HEK293T (cell line): ENCODE data around the gene ZNF644.
"Not testable (repeated sequence)": the region's sequence is repeated elsewhere in the genome, so short reads cannot be mapped to it uniquely, and the experiment has no call there.

Source experiments
- CTCF ChIA-PET: fragments of 350-600 bp; formaldehyde crosslinking; extraction: SDS; loops from one replicate; lab custom pipeline; 2021; ENCODE audit warnings: antibody characterized with exemption, inconsistent platforms; lab: Yijun Ruan, JAX
- POLR2A ChIA-PET: fragments of 350-600 bp; formaldehyde crosslinking; extraction: SDS; loops from one replicate; lab custom pipeline; 2020; ENCODE audit warnings: antibody characterized with exemption, inconsistent platforms; lab: Yijun Ruan, JAX
- DNase-seq: peaks from one replicate; pipeline ENCODE4 v3.0.0; 2012; ENCODE audit warnings: mixed read lengths; ENCODE audit errors: extremely low spot score
- ARNT ChIP-seq: fragments of 450-650 bp; IDR thresholded peaks from 2 replicates; pipeline ENCODE4 v1.6.1; 2017; ENCODE audit warnings: mild to moderate bottlenecking
- BHLHE40 ChIP-seq: fragments of 450-650 bp; IDR thresholded peaks from 2 replicates; pipeline ENCODE4 v1.6.1; 2016; ENCODE audit warnings: mild to moderate bottlenecking, moderate library complexity, borderline replicate concordance
- CTBP1 ChIP-seq: fragments of 450-650 bp; IDR thresholded peaks from 2 replicates; pipeline ENCODE4 v1.6.1; 2016; ENCODE audit warnings: borderline replicate concordance
- ELF4 ChIP-seq: fragments of 450-650 bp; IDR thresholded peaks from 2 replicates; pipeline ENCODE4 v1.6.1; 2017; ENCODE audit warnings: antibody characterized with exemption
- FOXA1 ChIP-seq: fragments of 450-650 bp; IDR thresholded peaks from 2 replicates; pipeline ENCODE4 v1.6.1; 2016; ENCODE audit warnings: mild to moderate bottlenecking
- FOXK2 ChIP-seq: fragments of 450-650 bp; IDR thresholded peaks from 2 replicates; pipeline ENCODE4 v1.6.1; 2016; ENCODE audit warnings: mild to moderate bottlenecking
- FOXM1 ChIP-seq: fragments of 450-650 bp; IDR thresholded peaks from 2 replicates; pipeline ENCODE4 v1.6.1; 2017; ENCODE audit warnings: mild to moderate bottlenecking, borderline replicate concordance
- HDGF ChIP-seq: fragments of 450-650 bp; IDR thresholded peaks from 2 replicates; pipeline ENCODE4 v1.6.1; 2017; ENCODE audit warnings: antibody characterized with exemption, borderline replicate concordance
- L3MBTL2 ChIP-seq: fragments of 450-650 bp; conservative IDR thresholded peaks from 2 replicates; pipeline ENCODE4 v1.6.1; 2016; ENCODE audit warnings: mild to moderate bottlenecking
- LEF1 ChIP-seq: fragments of 450-650 bp; IDR thresholded peaks from 2 replicates; pipeline ENCODE4 v1.6.1; 2017; ENCODE audit warnings: mild to moderate bottlenecking, borderline replicate concordance
- NFRKB ChIP-seq: fragments of 450-650 bp; IDR thresholded peaks from 2 replicates; pipeline ENCODE4 v1.6.1; 2016; ENCODE audit warnings: mild to moderate bottlenecking, moderate library complexity
- SP1 ChIP-seq: fragments of 450-650 bp; IDR thresholded peaks from 2 replicates; pipeline ENCODE4 v1.6.1; 2017
- SUZ12 ChIP-seq: fragments of 450-650 bp; IDR thresholded peaks from 2 replicates; pipeline ENCODE4 v1.6.1; 2016; ENCODE audit warnings: mild to moderate bottlenecking
- TARDBP ChIP-seq: fragments of 450-650 bp; IDR thresholded peaks from 2 replicates; pipeline ENCODE4 v1.6.1; 2016
- ZNF384 ChIP-seq: fragments of 450-650 bp; IDR thresholded peaks from 2 replicates; pipeline ENCODE4 v1.6.1; 2016
- TF ChIP-seq, protein P1 (sequence below): fragments of 450-650 bp; IDR thresholded peaks from 2 replicates; pipeline ENCODE4 v1.6.1; 2016

The ZNF644 gene

DNA sequence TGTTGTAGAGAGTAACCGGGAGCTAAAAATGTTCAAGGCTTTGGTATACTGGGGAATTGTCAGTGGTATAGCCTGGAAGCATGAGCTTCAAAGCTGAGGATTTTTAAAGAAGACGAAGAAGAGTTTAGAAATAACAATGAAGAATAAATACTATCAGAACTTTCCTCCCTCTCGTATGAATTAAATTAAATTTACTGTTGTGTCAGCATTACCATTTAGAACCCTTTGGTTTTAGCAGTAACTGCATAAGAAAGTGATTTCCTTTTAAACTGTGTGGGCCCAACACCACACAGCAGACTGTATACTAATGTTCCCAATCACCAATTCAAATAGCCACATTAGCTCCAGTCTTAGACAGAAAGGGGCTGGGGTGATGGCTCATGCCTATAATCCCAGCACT lies 122.6 kb downstream of the ZNF644 start:
- no peak for DNase-seq
- POLR2A ChIA-PET = no interaction called here
- TF ChIP-seq, protein P1, sequence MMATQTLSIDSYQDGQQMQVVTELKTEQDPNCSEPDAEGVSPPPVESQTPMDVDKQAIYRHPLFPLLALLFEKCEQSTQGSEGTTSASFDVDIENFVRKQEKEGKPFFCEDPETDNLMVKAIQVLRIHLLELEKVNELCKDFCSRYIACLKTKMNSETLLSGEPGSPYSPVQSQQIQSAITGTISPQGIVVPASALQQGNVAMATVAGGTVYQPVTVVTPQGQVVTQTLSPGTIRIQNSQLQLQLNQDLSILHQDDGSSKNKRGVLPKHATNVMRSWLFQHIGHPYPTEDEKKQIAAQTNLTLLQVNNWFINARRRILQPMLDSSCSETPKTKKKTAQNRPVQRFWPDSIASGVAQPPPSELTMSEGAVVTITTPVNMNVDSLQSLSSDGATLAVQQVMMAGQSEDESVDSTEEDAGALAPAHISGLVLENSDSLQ = no peak
- no peak for TF ChIP-seq ELF4
- no peak for TF ChIP-seq FOXM1
- no peak for TF ChIP-seq BHLHE40
- no peak for TF ChIP-seq SUZ12
- TF ChIP-seq TARDBP = no peak
- no peak for TF ChIP-seq LEF1
- TF ChIP-seq ZNF384 = no peak
- TF ChIP-seq NFRKB = no peak
- TF ChIP-seq FOXA1 = no peak
- CTCF ChIA-PET = no interaction called here

DNA sequence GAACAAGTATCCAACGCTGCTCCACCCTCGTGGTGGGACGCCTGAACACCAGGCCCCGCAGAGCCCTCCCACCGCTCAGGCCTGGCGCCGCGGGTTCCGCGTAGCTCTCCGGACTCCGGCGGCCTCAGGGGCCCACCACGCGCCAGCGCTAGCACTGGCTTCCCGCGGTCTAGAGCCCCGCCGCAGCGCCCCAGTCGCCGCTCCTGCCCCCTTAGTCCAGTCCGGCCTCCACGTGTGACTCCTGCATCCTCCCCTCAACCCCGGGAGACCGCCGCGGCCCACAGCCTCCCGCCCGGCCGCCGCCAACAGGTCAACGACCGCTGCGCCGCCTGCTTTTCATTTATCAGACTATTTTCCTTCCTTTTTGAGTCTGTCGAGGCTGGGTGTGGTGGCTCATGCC lies 128.2 kb downstream of the ZNF644 start:
- POLR2A ChIA-PET = not testable (repeated sequence)

DNA sequence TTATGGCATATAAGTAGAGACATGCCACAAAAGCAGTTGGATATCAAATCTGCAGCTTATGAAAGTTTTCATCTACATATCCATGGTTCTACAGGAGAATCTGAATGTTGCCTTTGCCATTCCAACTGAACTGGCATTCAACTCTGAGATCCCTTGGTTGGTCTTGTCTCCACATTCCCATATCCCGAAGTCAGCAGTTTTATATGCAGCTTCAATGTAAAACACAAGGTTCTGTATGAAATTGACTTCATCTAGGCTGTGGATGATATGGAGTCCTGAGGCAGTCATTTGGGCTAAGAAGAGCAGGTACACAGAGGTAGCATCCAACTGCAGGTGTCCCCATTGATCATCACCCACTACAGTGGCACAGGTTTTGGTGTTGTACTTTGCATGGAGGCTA lies 129.0 kb downstream of the ZNF644 start:
- POLR2A ChIA-PET, CTCF ChIA-PET, DNase-seq: not testable (repeated sequence)

More for the DNA sequence above, 128.2 kb downstream of the ZNF644 start:
- DNase-seq, CTCF ChIA-PET: not testable (repeated sequence)

DNA sequence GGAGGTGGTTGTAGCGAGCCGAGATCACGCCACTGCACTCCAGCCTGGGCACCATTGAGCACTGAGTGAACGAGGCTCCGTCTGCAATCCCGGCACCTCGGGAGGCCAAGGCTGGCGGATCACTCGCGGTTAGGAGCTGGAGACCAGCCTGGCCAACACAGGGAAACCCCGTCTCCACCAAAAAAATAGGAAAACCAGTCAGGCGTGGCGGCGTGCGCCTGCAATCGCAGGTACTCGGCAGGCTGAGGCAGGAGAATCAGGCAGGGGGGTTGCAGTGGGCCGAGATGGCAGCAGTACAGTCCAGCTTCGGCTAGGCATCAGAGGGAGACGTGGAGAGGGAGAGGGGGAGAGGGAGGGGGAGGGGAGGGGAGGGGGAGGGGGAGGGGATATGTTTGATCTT lies 129.6 kb downstream of the ZNF644 start:
- DNase-seq, POLR2A ChIA-PET, CTCF ChIA-PET: not testable (repeated sequence)

DNA sequence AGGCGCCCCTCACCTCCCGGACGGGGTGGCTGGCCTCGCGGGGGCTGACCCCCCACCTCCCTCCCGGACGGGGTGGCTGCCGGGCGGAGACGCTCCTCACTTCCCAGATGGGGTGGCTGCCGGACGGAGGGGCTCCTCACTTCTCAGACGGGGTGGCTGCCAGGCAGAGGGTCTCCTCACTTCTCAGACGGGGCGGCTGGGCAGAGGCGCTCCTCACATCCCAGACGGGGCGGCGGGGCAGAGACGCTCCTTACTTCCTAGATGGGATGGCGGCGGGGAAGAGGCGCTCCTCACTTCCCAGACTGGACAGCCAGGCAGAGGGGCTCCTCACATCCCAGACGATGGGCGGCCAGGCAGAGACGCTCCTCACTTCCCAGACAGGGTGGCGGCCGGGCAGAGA lies 130.1 kb downstream of the ZNF644 start:
- CTCF ChIA-PET, POLR2A ChIA-PET, DNase-seq: not testable (repeated sequence)

DNA sequence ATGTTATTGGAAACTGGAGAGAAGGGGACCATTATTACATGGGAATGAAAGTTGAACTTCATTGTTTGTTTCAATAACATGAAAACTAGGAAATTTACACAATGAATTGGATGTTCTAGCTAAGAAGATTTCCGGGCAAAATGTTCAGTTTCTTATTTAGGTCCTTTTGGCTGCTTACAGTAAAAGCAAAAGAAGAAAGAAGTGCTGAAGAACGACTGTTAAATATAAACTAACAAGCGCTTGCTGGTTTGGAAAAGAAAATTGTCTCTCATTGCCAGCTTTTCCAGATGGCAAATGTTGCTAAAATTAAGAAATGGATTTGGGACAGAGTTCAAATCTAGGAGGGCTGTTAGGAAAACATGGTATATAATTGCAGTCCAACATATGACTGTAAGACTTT lies 139.6 kb downstream of the ZNF644 start:
- ChIA-PET CTCF (no interaction called here), POLR2A (no interaction called here)
- TF ChIP-seq NFRKB (no peak), CTBP1 (no peak), ELF4 (no peak), HDGF (no peak)
- DNase-seq = no peak

DNA sequence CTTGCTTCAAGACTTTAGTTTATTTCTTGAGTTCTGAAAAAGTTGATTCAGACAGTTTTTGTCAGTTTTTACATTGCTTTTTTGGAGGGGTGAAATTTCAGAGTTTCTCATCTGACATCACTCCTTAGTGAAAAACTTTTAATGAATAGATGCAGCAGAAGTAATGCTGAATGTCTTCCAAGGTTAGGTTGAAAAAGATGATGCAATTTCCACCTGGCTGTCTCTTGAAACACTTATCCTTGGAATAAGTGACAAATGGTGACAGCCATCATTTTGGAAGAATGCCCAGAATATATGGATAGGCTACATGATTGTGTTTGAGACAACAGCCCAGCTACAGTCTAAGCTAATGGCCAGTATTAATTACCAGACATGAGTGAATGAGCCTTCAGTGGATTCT lies 140.8 kb downstream of the ZNF644 start:
- CTCF ChIA-PET = no interaction called here
- POLR2A ChIA-PET = no interaction called here
- TF ChIP-seq FOXK2 (no peak), ARNT (no peak), TARDBP (no peak), BHLHE40 (no peak), HDGF (no peak), ZNF384 (no peak), NFRKB (no peak), FOXM1 (no peak), FOXA1 (no peak), SP1 (no peak), LEF1 (no peak), L3MBTL2 (no peak), ELF4 (no peak), SUZ12 (no peak), CTBP1 (no peak)
- TF ChIP-seq, protein P1 = no peak
- no peak for DNase-seq

DNA sequence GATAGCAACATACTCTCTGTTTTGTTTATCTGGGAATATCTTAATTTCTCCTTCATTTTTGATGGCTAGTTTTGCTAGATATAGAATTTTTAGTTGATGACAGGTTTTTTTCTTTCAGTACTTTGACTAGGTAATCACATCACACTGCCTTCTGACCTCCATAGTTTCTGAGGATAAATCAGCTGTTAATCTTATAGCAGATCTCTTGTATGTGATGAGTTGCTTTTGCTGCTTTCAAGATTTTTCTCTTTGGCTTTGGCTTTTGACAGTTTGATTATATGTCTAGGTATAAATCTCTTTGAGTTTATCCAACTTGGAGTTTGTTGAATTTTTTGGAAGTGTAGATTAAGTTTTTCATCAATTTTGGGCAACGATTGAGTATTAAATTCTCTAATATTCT lies 142.6 kb downstream of the ZNF644 start:
- POLR2A ChIA-PET = no interaction called here
- DNase-seq = no peak

More for the DNA sequence above, 142.6 kb downstream of the ZNF644 start:
- TF ChIP-seq TARDBP (no peak), SUZ12 (no peak), FOXM1 (no peak), CTBP1 (no peak), ELF4 (no peak), ARNT (no peak), L3MBTL2 (no peak), ZNF384 (no peak), FOXK2 (no peak), NFRKB (no peak), LEF1 (no peak)
- TF ChIP-seq, protein P1 = no peak
- CTCF ChIA-PET = no interaction called here
